ENCODE results near the gene E2F4.
A peak's percentile ranks its signal among the peaks of the same experiment; 100 is the strongest.

The E2F4 gene

GRCh38 chr16:67154578-67155294 lies 37.2 kb upstream of the E2F4 start:
- TF ChIP-seq CTCF (IDR thresholded peaks at IDR 0.05; ENCODE audit: low read depth, low read length, missing control alignments), result no peak
- peak overlapping the region; percentile 9; the same call in 1 of the 2 replicates for H3K4me3 ChIP-seq (replicated peaks; ENCODE audit: low read depth, low read length)
- DNase-seq (ENCODE audit: extremely low read depth, low read depth), result no peak

GRCh38 chr16:67155295-67156142 lies 36.4 kb upstream of the E2F4 start:
- TF ChIP-seq CTCF (IDR thresholded peaks at IDR 0.05; ENCODE audit: low read depth, low read length, missing control alignments), result peak; percentile 74

GRCh38 chr16:67156143-67156844 lies 35.7 kb upstream of the E2F4 start:
- no peak for TF ChIP-seq CTCF (IDR thresholded peaks at IDR 0.05; ENCODE audit: low read depth, low read length, missing control alignments)
- no peak for DNase-seq (ENCODE audit: extremely low read depth, low read depth)
- no peak overlapping the region for H3K4me3 ChIP-seq (replicated peaks; ENCODE audit: low read depth, low read length)

More at GRCh38 chr16:67155295-67156142, 36.4 kb upstream of the E2F4 start:
- DNase-seq (ENCODE audit: extremely low read depth, low read depth), result no peak
- H3K4me3 ChIP-seq (replicated peaks; ENCODE audit: low read depth, low read length), result peak overlapping the region; percentile 9; the same call in 1 of the 2 replicates

- no peak overlapping the region for H3K4me3 ChIP-seq (replicated peaks; ENCODE audit: low read depth, low read length)
- no peak for TF ChIP-seq CTCF (IDR thresholded peaks at IDR 0.05; ENCODE audit: low read depth, low read length, missing control alignments)
- no peak for DNase-seq (ENCODE audit: extremely low read depth, low read depth)
These were observed 34.7 kb upstream of the E2F4 start for GRCh38 chr16:67157106-67157748.

- H3K4me3 ChIP-seq (replicated peaks; ENCODE audit: low read depth, low read length), result no peak overlapping the region
- TF ChIP-seq CTCF (IDR thresholded peaks at IDR 0.05; ENCODE audit: low read depth, low read length, missing control alignments), result no peak
- DNase-seq (ENCODE audit: extremely low read depth, low read depth), result no peak
These were observed 33.9 kb upstream of the E2F4 start for GRCh38 chr16:67157892-67158635.
